Natural killer cell (primary cell): ENCODE measurements around the gene PLPPR1. TPM values are rescaled to one million over a fixed set of nuclear protein-coding genes. Genes with fewer than 3 reads are reported as not detected.
"Not testable (repeated sequence)": the region's sequence is repeated elsewhere in the genome, so short reads cannot be mapped to it uniquely, and the experiment has no call there.

Experiments used
- ATAC-seq, 3 donors: fragments of 150-1000 bp in 2 of 3; fragments of 200-7000 bp in 1 of 3; cut with Tn5 transposase; 1 replicate in 1 of 3; 2 replicates in 2 of 3; pipeline ENCODE4 v1.10.0; 2021; ENCODE audit warnings: mild to moderate bottlenecking in 2 of 3, moderate library complexity in 2 of 3
- DNase-seq, 2 donors: peaks; one replicate each; pipeline versions ENCODE4 v3.0.0 to v3.0.0-alpha.2; 2013 to 2021; ENCODE audit warnings: mixed read lengths in 1 of 2
- H3K27ac ChIP-seq: one replicate; pipeline ENCODE4 v1.5.1; 2013; ENCODE audit warnings: mild to moderate bottlenecking, low read length
- H3K27me3 ChIP-seq: one replicate; pipeline ENCODE4 v1.6.1; 2013; ENCODE audit warnings: low read length; ENCODE audit not compliant: control insufficient read depth, insufficient read depth
- H3K36me3 ChIP-seq: one replicate; pipeline ENCODE4 v1.6.1; 2013; ENCODE audit warnings: low read length; ENCODE audit not compliant: control insufficient read depth, insufficient read depth
- H3K4me1 ChIP-seq: one replicate; pipeline ENCODE4 v1.6.1; 2013; ENCODE audit warnings: low read length; ENCODE audit not compliant: control insufficient read depth, insufficient read depth
- H3K4me3 ChIP-seq: one replicate; pipeline ENCODE4 v1.5.1; 2013; ENCODE audit warnings: low read length
- H3K9me3 ChIP-seq: one replicate; pipeline ENCODE4 v1.6.1; 2013; ENCODE audit warnings: low read length; ENCODE audit not compliant: control insufficient read depth, insufficient read depth
- H3K27ac Mint-ChIP-seq, 2 donors: one replicate each; pipeline ENCODE4 v1.8.0; 2022; ENCODE audit warnings: mild to moderate bottlenecking in 2 of 2, mixed read lengths in 2 of 2, moderate library complexity in 1 of 2
- H3K27me3 Mint-ChIP-seq, 2 donors: one replicate each; pipeline ENCODE4 v1.8.0; 2022; ENCODE audit warnings: low read depth in 2 of 2, mixed read lengths in 2 of 2
- H3K36me3 Mint-ChIP-seq: one replicate; pipeline ENCODE4 v1.8.0; 2022; ENCODE audit warnings: mixed read lengths
- H3K4me1 Mint-ChIP-seq, 2 donors: one replicate each; pipeline ENCODE4 v1.8.0; 2022; ENCODE audit warnings: mixed read lengths in 2 of 2
- H3K4me3 Mint-ChIP-seq: one replicate; pipeline ENCODE4 v1.8.0; 2022; ENCODE audit warnings: mild to moderate bottlenecking, moderate library complexity, mixed read lengths
- H3K9me3 Mint-ChIP-seq, 2 donors: one replicate each; pipeline ENCODE4 v1.8.0; 2022; ENCODE audit warnings: mixed read lengths in 2 of 2
- WGBS: methylation state at CpG from one replicate; pipeline ENCODE4 v1.1.7; 2013; ENCODE audit warnings: missing lambda C conversion rate; ENCODE audit not compliant: insufficient coverage; 5-methylcytosine and 5-hydroxymethylcytosine counted together
- intact Hi-C: fragments of 100-400 bp; cut with micrococcal nuclease; formaldehyde crosslinking; loops from one replicate; pipeline ENCODE4 v1.14.2; 2022
- total RNA-seq, 4 donors: library from RNA; stranded (reverse); fragments of 120-200 nt in 1 of 4; gene quantifications; one replicate each; pipeline versions ENCODE4 v1.2.3 to v1.2.4, GENCODE V29; 2013 to 2022
- TF ChIP-seq, protein P1 (sequence below): fragments of 200-600 bp; IDR thresholded peaks from one replicate; pipeline ENCODE4 v1.8.0; 2022; ENCODE audit warnings: antibody characterized with exemption

The PLPPR1 gene
- total RNA-seq, 3 donors from 2014 or later (not counting 1 experiment from before 2014, with no cell fraction given) = not detected

DNA sequence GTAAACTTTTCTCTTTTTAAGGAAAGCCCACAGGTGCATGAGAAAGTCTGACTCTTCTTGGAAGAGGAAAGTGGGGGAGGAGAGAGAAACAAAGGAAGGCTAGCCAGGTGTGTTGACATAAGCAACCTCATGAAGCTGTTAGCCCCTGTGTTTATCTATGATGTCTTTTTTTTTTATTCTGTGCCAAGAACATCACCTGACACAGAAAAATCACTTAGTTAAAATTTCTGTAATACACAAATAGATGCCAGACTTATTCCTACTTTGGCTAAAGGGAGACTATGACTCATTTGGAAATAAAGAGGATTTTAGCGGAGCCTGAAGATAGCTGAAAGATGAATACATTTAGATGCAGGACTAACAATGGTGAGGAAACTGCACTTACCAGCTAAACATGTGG lies 298.0 kb downstream of the PLPPR1 start:
- WGBS = 90% methylated on average over 1 of the region's 1 CpG
- Mint-ChIP-seq H3K27me3 (peaks cover 5 to 8% of the 10 kb centered on the region in 2 donors), H3K9me3 (peaks cover 2 to 3% of the 10 kb centered on the region in 2 donors), H3K36me3 (no peaks in the 10 kb centered on the region), H3K4me3 (no peak overlapping the region), H3K4me1 (no peaks in the 10 kb centered on the region), H3K27ac (no peak overlapping the region)
- Histone ChIP-seq H3K4me1 (no peaks in the 10 kb centered on the region), H3K27me3 (no peaks in the 10 kb centered on the region), H3K27ac (no peak overlapping the region), H3K4me3 (no peak overlapping the region), H3K9me3 (no peaks in the 10 kb centered on the region), H3K36me3 (no peaks in the 10 kb centered on the region)
- ATAC-seq (no peak), DNase-seq (no peak)
- intact Hi-C loops = no loop called here
- TF ChIP-seq, protein P1, sequence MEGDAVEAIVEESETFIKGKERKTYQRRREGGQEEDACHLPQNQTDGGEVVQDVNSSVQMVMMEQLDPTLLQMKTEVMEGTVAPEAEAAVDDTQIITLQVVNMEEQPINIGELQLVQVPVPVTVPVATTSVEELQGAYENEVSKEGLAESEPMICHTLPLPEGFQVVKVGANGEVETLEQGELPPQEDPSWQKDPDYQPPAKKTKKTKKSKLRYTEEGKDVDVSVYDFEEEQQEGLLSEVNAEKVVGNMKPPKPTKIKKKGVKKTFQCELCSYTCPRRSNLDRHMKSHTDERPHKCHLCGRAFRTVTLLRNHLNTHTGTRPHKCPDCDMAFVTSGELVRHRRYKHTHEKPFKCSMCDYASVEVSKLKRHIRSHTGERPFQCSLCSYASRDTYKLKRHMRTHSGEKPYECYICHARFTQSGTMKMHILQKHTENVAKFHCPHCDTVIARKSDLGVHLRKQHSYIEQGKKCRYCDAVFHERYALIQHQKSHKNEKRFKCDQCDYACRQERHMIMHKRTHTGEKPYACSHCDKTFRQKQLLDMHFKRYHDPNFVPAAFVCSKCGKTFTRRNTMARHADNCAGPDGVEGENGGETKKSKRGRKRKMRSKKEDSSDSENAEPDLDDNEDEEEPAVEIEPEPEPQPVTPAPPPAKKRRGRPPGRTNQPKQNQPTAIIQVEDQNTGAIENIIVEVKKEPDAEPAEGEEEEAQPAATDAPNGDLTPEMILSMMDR = no peak

DNA sequence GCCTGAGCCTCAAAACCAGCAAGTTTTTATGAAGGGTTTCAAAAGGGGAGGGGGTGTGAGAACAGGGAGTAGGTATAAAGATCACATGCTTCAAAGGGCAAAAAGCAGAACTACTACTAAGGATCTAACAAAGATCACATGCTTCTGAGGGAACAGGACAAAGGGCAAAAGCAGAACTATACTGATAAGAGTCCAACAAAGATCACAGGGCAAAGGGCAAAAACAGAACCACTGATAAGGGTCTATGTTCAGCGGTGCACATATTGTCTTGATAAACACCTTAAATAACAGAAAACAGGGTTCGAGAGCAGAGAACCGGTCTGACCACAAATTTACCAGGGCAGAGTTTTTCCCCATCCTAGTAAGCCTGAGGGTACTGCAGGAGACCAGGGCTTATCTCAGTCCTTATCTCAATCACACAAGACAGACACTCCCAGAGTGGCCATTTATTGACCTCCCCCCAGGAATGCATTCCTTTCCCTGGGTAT lies 298.9 kb downstream of the PLPPR1 start:
- H3K4me1 Mint-ChIP-seq, H3K27ac Mint-ChIP-seq, H3K9me3 Mint-ChIP-seq, H3K4me3 Mint-ChIP-seq, ATAC-seq, H3K36me3 Mint-ChIP-seq, H3K36me3 ChIP-seq, H3K4me1 ChIP-seq, H3K27ac ChIP-seq, H3K27me3 ChIP-seq, H3K9me3 ChIP-seq, intact Hi-C loops, DNase-seq, H3K4me3 ChIP-seq: not testable (repeated sequence)
- peaks cover 5 to 14% of the 10 kb centered on the region in 2 donors for H3K27me3 Mint-ChIP-seq
- WGBS = 78% methylated on average over 3 of the region's 3 CpGs

DNA sequence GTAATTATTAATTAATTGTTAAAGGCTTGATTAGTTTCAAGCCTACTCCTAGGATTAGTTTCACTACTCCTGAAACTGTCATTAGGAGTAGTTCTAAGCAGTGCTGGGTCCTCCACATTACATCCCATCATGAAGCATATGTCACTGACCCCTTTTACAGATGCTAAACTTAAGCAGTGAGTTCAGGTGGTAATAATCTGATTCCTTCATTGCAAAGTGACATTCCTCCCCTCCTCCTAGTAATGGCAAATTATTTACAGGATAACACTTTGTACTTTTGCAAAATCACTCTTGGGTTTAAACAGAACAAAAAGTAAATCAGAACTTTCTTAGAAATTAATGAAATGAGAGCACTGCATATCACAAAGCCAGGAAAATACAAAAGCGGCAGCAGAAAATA lies 303.8 kb downstream of the PLPPR1 start:
- H3K4me3 Mint-ChIP-seq = no peak overlapping the region
- WGBS = no CpG with 5 or more reads among the region's 1 CpG
- Histone ChIP-seq H3K4me3 (no peak overlapping the region), H3K27me3 (no peaks in the 10 kb centered on the region), H3K9me3 (peaks cover 2% of the 10 kb centered on the region), H3K4me1 (no peaks in the 10 kb centered on the region), H3K36me3 (no peaks in the 10 kb centered on the region), H3K27ac (no peak overlapping the region)
- peaks cover 0 to 16% of the 10 kb centered on the region in 2 donors for H3K27me3 Mint-ChIP-seq
- H3K9me3 Mint-ChIP-seq = peaks cover under 1% of the 10 kb centered on the region in 2 donors
- DNase-seq (no peak), ATAC-seq (no peak)
- H3K4me1 Mint-ChIP-seq = no peaks in the 10 kb centered on the region
- TF ChIP-seq, protein P1 = no peak
- no peak overlapping the region for H3K27ac Mint-ChIP-seq
- intact Hi-C loops = no loop called here
- no peaks in the 10 kb centered on the region for H3K36me3 Mint-ChIP-seq

DNA sequence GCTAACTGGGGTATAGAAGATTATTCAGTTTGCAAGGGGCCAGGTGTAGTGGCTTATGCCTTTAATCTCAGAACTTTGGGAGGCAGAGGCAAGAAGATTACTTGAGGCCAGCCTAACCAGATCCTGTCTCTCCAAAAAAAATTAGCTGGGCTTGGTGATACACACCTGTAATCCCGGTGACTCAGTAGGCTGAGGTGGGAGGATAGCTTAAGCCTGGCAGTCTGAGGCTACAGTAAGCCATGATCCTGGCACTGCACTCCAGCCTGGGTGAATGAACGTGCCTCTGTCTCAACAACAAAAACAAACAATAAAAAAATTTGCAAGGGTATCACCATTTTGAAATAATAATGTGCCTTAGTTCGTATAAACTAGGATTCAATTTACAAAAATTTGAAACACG lies 305.0 kb downstream of the PLPPR1 start:
- no peak overlapping the region for H3K27ac ChIP-seq
- no peak for DNase-seq
- H3K27me3 ChIP-seq = no peaks in the 10 kb centered on the region
- no peak for ATAC-seq
- peaks cover 0 to 16% of the 10 kb centered on the region in 2 donors for H3K27me3 Mint-ChIP-seq
- WGBS = 92% methylated on average over 3 of the region's 4 CpGs
- H3K36me3 Mint-ChIP-seq = no peaks in the 10 kb centered on the region
- TF ChIP-seq, protein P1 = no peak
- H3K36me3 ChIP-seq = no peaks in the 10 kb centered on the region
- no peak overlapping the region for H3K4me3 ChIP-seq
- no peaks in the 10 kb centered on the region for H3K9me3 Mint-ChIP-seq
- H3K27ac Mint-ChIP-seq = no peak overlapping the region
- intact Hi-C loops = no loop called here
- no peaks in the 10 kb centered on the region for H3K4me1 Mint-ChIP-seq
- no peaks in the 10 kb centered on the region for H3K4me1 ChIP-seq
- H3K9me3 ChIP-seq = peaks cover 2% of the 10 kb centered on the region
- no peak overlapping the region for H3K4me3 Mint-ChIP-seq
